NB4 (cell line): Measurements from ENCODE around the gene B4GALT1.

Experiments
- MYC ChIP-seq: IDR thresholded peaks from 2 replicates; pipeline ENCODE4 v1.6.1; 2011; ENCODE audit warnings: low read depth, low read length
- POLR2A ChIP-seq: IDR thresholded peaks from 2 replicates; pipeline ENCODE4 v1.6.1; 2011; ENCODE audit warnings: mild to moderate bottlenecking; ENCODE audit not compliant: insufficient read length; ENCODE audit errors: extremely low read depth
- TF ChIP-seq, protein P1 (sequence below): IDR thresholded peaks from one replicate; pipeline ENCODE4 v1.5.1; 2012; ENCODE audit warnings: low read depth, low read length
- TF ChIP-seq, protein P2 (sequence below): IDR thresholded peaks from 2 replicates; pipeline ENCODE4 v1.6.1; 2011; ENCODE audit warnings: low read depth, low read length

DNA sequence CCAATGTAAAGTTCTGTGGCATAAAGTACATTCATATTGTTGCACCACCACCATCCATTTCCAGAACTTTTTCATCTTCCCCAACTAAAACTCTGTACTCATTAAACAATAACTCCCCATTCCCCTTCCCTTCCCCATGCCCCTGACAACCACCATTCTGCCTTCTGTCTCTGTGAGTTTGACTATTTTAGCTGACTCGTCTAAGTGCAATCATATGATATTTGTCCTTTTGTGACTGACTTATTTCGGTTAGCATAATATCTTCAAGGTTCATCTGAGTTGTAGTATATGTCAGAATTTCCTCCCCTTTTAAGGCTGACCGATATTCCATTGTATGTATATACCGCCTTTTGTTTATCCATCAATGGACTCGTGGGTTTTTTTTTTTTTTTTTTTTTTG lies 61.6 kb downstream of the B4GALT1 start:
- TF ChIP-seq, protein P1, sequence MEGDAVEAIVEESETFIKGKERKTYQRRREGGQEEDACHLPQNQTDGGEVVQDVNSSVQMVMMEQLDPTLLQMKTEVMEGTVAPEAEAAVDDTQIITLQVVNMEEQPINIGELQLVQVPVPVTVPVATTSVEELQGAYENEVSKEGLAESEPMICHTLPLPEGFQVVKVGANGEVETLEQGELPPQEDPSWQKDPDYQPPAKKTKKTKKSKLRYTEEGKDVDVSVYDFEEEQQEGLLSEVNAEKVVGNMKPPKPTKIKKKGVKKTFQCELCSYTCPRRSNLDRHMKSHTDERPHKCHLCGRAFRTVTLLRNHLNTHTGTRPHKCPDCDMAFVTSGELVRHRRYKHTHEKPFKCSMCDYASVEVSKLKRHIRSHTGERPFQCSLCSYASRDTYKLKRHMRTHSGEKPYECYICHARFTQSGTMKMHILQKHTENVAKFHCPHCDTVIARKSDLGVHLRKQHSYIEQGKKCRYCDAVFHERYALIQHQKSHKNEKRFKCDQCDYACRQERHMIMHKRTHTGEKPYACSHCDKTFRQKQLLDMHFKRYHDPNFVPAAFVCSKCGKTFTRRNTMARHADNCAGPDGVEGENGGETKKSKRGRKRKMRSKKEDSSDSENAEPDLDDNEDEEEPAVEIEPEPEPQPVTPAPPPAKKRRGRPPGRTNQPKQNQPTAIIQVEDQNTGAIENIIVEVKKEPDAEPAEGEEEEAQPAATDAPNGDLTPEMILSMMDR = no peak
- no peak for TF ChIP-seq POLR2A
- TF ChIP-seq MYC = no peak
- TF ChIP-seq, protein P2, sequence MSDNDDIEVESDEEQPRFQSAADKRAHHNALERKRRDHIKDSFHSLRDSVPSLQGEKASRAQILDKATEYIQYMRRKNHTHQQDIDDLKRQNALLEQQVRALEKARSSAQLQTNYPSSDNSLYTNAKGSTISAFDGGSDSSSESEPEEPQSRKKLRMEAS = no peak
